ENCODE measurements around the gene C16orf92.
"Not testable (repeated sequence)": the region's sequence is repeated elsewhere in the genome, so short reads cannot be mapped to it uniquely, and the experiment has no call there.

Gene C16orf92

DNA sequence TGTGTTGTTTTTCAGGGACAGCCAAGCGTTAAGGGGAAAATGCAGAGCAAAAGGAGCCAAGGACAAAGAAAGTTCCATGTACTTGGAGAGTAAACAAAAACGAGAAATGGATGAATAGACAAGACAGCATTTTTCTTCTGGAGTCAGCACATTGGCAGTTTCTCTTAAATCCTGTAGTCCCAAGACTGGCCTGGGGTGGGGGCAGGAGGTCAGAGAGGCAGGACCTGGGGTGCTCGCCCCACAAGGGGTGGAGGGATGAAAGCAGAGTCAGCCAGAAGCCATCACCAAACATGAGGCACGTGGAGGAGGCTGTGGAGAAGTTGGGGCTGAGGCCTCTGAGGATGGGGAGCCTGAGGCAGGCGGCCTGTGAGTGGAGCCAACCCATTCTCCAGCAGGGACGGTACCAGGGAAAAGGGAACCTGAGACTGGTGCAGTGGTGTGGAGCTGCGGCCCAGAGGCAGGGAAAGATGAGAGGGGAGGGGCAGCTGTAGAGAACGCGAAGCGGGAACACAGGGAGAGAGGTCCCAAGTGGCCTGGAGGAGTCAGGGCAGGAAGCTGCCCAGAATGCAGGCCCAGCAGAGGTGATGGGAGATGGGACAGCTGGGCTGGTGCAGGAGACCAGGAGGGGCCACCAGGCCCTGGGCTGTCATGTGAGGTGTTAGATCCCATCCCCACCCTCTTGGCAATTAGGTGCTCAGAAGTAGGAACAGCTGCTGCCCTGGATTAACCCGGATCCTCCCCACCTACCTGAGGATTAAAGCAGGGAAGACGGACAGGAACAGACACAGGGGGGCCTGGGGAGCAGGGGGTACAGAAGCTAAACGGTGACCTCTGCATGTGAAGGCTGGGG lies 4.8 kb downstream of the C16orf92 start:
- no peak for DNase-seq

DNA sequence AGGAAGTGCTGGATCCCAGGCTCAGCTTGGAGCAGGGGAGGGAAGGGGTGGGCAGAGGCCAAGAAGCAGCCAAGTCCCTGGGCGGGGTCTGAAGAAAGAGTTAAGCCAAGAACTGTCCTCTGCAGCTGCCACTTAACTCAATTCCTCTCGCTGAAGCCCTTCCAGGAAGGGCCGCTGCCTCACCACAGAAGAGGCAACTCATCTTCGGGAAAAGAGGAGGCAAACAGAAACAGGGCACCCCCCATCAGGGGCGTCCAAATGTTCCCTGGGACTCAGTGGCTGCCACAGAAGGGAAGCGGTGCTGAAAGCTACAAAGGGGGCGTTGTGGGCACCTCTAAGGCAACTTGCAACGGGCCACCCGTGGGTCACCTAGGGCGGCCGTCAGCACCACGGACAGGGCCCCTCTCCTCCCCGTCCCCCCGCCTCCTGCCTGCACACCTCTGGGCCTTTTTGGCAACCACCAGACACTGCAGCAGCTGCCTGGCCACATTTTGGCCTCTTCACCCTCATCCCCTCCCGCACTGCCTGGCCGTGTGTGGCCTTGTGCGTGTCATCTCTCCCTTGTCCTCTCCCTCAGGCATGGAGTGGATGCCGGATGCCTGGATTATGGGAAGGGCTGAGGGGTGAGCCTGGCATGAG lies 5.6 kb downstream of the C16orf92 start:
- DNase-seq, result no peak

GRCh38 chr16:30030011-30030685 lies 7.2 kb downstream of the C16orf92 start:
- no peak for DNase-seq

- peak; percentile 34 for DNase-seq
Observed at GRCh38 chr16:30030841-30031413, 7.9 kb downstream of the C16orf92 start, which contains the start of gene TLCD3B. TLCD3B (minus strand) TSS chr16:30031271; CDS start chr16:30030527, 744 bp downstream.

- no peak for DNase-seq
Observed at GRCh38 chr16:30031477-30031918, 8.5 kb downstream of the C16orf92 start.

GRCh38 chr16:30032083-30032819 lies 9.3 kb downstream of the C16orf92 start:
- DNase-seq, result peak; percentile 65

DNA sequence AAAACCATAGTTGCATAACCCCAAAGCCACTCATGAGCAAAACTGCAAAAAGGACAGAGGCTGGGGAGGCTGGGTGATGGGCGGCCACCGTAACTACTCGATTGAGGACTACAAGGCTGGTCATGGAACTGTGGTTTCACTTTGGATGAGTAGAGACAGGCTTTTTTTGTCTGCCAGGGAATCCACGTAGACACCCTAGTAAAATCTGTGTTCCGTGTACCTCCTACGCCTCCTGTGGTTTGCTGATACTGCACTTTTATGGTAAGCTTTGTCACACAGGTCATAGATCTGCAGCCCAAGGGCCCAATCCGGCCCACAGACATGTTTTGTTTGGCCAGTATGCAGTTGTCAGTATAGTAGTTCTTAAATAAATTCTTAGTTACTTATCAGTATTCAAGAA lies 10.3 kb downstream of the C16orf92 start:
- DNase-seq, result no peak

DNA sequence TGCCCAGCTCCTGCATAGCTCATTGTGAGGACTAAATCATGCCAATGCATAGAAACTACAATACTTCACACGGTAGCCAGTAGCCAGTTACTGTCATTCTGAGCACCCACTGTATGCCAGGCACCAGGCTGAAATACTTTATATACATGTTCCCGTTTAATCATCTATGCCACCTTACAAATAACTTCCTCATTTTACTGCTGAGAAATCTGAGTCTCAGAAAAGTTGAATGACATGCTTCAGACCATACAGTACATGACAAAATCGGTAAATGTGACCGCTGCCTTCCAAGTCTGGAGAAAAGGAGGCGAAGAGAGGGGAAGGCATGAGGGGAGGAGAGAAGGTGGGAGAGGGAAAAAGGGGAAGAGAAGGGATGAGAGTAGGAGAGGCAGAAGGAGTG lies 17.2 kb downstream of the C16orf92 start:
- DNase-seq, result no peak

DNA sequence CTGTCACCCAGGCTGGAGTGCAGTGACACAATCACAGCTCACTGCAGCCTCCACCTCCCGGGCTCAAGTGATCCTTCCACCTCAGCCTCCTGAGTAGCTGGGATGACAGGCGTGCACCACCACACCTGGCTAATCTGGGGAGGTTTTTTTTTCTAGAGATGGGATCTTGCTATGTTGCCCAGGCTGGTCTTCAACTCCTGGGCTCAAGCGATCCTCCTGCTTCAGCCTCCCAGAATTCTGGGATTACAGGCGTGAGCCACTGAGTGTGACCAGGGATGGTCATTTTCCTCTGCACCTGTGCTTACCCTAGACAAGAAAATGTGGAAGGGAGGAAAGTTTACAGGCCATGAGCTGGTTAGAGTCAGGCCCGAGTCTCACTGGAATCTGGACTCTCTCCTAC lies 17.7 kb downstream of the C16orf92 start:
- DNase-seq, result not testable (repeated sequence)

DNA sequence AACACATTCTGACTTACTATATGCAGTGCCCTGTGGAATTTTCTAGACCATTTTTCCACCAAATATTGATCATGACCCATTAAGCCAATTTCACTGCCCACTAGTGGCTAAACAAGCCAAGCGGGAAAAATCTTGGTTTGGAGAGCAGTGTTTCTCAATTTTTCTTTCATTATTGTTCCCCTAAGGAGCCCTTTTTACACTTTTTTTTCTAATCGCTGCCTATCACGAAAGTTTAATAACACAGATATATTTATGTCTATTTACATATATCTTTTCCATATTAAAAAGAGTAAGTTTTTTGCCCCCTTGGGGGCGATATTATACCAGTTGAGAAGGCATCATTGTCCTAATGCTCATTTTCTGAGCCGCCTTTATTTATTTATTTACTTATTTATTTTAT lies 18.8 kb downstream of the C16orf92 start:
- DNase-seq, result no peak

- DNase-seq, result no peak
Observed at GRCh38 chr16:30046178-30046577, 23.2 kb downstream of the C16orf92 start.

DNA sequence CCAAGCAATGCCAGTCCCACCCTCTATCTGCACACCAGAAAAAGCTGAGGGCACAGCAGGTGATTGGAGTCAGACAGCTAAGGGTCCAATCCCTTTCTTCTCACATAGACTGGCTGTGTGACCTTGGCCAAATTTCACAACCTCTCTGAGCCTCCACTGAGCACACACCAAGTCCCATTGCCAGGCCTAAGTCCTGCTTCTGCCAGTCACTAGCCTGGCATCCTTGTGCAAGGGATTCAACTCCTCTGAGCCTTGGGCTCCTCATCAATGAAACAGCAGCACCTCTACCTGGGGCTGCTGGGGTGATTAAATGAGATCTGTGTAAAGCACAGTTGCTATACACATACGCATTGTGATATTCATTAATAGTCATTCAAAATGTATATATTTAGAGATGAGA lies 23.6 kb downstream of the C16orf92 start:
- no peak for DNase-seq

GRCh38 chr16:30049871-30050270 lies 26.9 kb downstream of the C16orf92 start:
- DNase-seq, result no peak

- DNase-seq, result no peak
Observed at GRCh38 chr16:30051518-30051917, 28.5 kb downstream of the C16orf92 start.

DNA sequence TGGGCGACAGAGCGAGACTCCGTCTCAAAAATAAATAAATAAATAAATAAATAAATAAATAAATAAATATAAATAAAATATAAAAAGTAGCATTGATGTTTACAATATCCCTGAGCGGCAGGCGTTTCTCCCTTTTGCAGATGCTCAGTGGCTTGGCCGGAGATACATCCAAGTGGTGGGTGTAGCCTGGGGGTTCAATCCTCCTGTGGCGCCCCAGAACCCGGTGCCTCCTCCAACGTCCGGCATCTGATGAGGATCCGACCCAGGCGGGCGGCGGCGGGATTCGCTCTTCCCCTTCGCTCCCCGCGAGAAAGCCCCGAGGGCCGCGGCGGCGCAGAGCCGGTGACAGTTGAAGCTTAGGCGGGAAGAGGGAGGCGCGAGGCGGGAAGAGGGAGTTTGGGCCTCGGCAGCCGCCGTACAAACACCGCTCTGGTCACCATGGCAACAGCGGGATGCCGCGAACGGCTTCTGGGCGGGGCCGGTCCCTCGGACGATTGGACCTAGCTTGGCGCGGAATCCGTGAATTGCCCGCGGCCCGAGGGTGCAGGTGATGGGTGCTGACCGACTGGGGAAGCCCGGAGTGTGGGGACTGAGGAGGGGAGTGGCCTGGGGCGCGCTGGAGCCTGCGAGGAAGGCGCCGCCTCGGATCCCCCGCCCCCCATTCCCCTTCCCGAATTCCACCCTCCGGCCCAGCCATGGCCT lies 29.8 kb downstream of the C16orf92 start:
- peak; percentile 93 for DNase-seq

- DNase-seq, result no peak
Observed at GRCh38 chr16:30053376-30054015, 30.5 kb downstream of the C16orf92 start.

GRCh38 chr16:30054451-30054850 lies 31.5 kb downstream of the C16orf92 start:
- no peak for DNase-seq

GRCh38 chr16:30054959-30055553 lies 32.1 kb downstream of the C16orf92 start:
- DNase-seq, result no peak

- DNase-seq, result no peak
Observed at GRCh38 chr16:30060346-30060745, 37.3 kb downstream of the C16orf92 start.

- no peak for DNase-seq
Observed at GRCh38 chr16:30060836-30061554, 38.0 kb downstream of the C16orf92 start.
